Body of pancreas (tissue), 4 donors: ENCODE data around the gene SNX8. TPM values are rescaled to one million over a fixed set of nuclear protein-coding genes. Genes with fewer than 3 reads are reported as not detected.

ENCODE experiments used
- ATAC-seq: fragments of 150-250 bp; one replicate; pipeline ENCODE4 v1.9.1; 2016
- DNase-seq, 4 donors: peaks; one replicate each; pipeline ENCODE4 v3.0.0-alpha.2; 2019
- H3K27ac ChIP-seq, 4 donors: fragments of 200-600 bp; sonication (generic); 1 replicate in 3 of 4; 2 replicates in 1 of 4; pipeline versions ENCODE4 v1.5.1 to v1.6.1; 2016 to 2019; ENCODE audit warnings: mild to moderate bottlenecking in 1 of 4, mixed read lengths in 1 of 4, moderate library complexity in 1 of 4
- H3K27me3 ChIP-seq, 2 donors: fragments of 200-600 bp; sonication (generic); one replicate each; pipeline ENCODE4 v1.6.0; 2016; ENCODE audit warnings: mild to moderate bottlenecking in 1 of 2
- H3K36me3 ChIP-seq, 2 donors: fragments of 200-600 bp; sonication (generic); replicated peaks in 1 of 2; 2 replicates each; pipeline ENCODE4 v1.5.1; 2016; ENCODE audit warnings: low read depth in 2 of 2; ENCODE audit not compliant: insufficient read depth in 1 of 2
- H3K4me1 ChIP-seq: fragments of 200-600 bp; sonication (generic); one replicate; pipeline ENCODE4 v1.6.0; 2016
- H3K4me3 ChIP-seq, 2 donors: fragments of 200-600 bp; sonication (generic); 1 replicate in 1 of 2; 2 replicates in 1 of 2; pipeline ENCODE4 v1.5.1; 2016 to 2019
- H3K9me3 ChIP-seq, 3 donors: fragments of 200-600 bp; sonication (generic); 1 replicate in 2 of 3; 2 replicates in 1 of 3; pipeline ENCODE4 v1.5.1; 2016
- CTCF ChIP-seq, 7 experiments: fragments of 450-650 bp in 4 of 7; fragments of 200-600 bp in 3 of 7; sonication (generic) in 3 of 7; IDR thresholded peaks; one replicate each; pipeline ENCODE4 v1.5.1; 2016 to 2019; ENCODE audit warnings: antibody characterized with exemption in 7 of 7
- POLR2A ChIP-seq, 3 donors: fragments of 450-650 bp; IDR thresholded peaks; one replicate each; pipeline ENCODE4 v1.6.1; 2016; ENCODE audit warnings: antibody characterized with exemption in 3 of 3, mild to moderate bottlenecking in 2 of 3
- WGBS, 2 donors: methylation state at CpG; one replicate each; pipeline ENCODE4 v1.1.5; 2017; 5-methylcytosine and 5-hydroxymethylcytosine counted together
- intact Hi-C: fragments of 100-400 bp; cut with DNase I; formaldehyde crosslinking; loops from one replicate; pipeline ENCODE4 v1.15.1; 2023
- total RNA-seq, 2 donors: library from RNA; depleted of rRNA; stranded (reverse); fragments of >200 nt; gene quantifications; one replicate each; pipeline ENCODE4 v1.1.0, GENCODE V29; 2016

Gene SNX8
- total RNA-seq, 2 donors from 2014 or later: 5.3 to 6.2 TPM

- Histone ChIP-seq H3K4me3 (no peak overlapping the region), H3K27ac (no peak overlapping the region), H3K4me1 (peaks cover 6% of the 10 kb centered on the region), H3K36me3 (peaks cover 0 to 5% of the 10 kb centered on the region in 2 donors), H3K9me3 (no peaks in the 10 kb centered on the region), H3K27me3 (no peaks in the 10 kb centered on the region)
- TF ChIP-seq POLR2A (IDR thresholded peaks at IDR 0.05) (no peak), CTCF (IDR thresholded peaks at IDR 0.05) (no peak)
- DNase-seq: no peak
- WGBS, 2 donors: 91 to 92% methylated on average over 13 of the region's 13 CpGs
- intact Hi-C loops: no loop called here
- ATAC-seq: no peak
Observed at GRCh38 chr7:2225830-2226229, 88.4 kb downstream of the SNX8 start.

GRCh38 chr7:2225336-2225735 lies 88.9 kb downstream of the SNX8 start:
- no peak overlapping the region for H3K4me3 ChIP-seq
- WGBS, 2 donors: 81 to 84% methylated on average over 9 to 14 of the region's 14 CpGs
- peaks cover under 1% of the 10 kb centered on the region for H3K4me1 ChIP-seq
- no peaks in the 10 kb centered on the region for H3K9me3 ChIP-seq
- no peak for DNase-seq
- H3K27ac ChIP-seq: no peak overlapping the region
- H3K36me3 ChIP-seq: peaks cover 0 to 5% of the 10 kb centered on the region in 2 donors
- intact Hi-C loops: no loop called here
- no peaks in the 10 kb centered on the region for H3K27me3 ChIP-seq
- no peak for TF ChIP-seq CTCF (IDR thresholded peaks at IDR 0.05)
- no peak for TF ChIP-seq POLR2A (IDR thresholded peaks at IDR 0.05)
- no peak for ATAC-seq

- 70% methylated on average over 4 of the region's 4 CpGs; no CpG with 5 or more reads in 1 of the 2 donors for WGBS, 2 donors
- H3K36me3 ChIP-seq: peaks cover 0 to 5% of the 10 kb centered on the region in 2 donors
- H3K4me3 ChIP-seq: no peak overlapping the region
- intact Hi-C loops: no loop called here
- H3K4me1 ChIP-seq: no peaks in the 10 kb centered on the region
- no peaks in the 10 kb centered on the region for H3K9me3 ChIP-seq
- no peak for ATAC-seq
- H3K27me3 ChIP-seq: no peaks in the 10 kb centered on the region
- H3K27ac ChIP-seq: no peak overlapping the region
- TF ChIP-seq CTCF (IDR thresholded peaks at IDR 0.05) (no peak), POLR2A (IDR thresholded peaks at IDR 0.05) (no peak)
- DNase-seq: no peak
Observed at GRCh38 chr7:2224934-2225333, 89.3 kb downstream of the SNX8 start.

DNA sequence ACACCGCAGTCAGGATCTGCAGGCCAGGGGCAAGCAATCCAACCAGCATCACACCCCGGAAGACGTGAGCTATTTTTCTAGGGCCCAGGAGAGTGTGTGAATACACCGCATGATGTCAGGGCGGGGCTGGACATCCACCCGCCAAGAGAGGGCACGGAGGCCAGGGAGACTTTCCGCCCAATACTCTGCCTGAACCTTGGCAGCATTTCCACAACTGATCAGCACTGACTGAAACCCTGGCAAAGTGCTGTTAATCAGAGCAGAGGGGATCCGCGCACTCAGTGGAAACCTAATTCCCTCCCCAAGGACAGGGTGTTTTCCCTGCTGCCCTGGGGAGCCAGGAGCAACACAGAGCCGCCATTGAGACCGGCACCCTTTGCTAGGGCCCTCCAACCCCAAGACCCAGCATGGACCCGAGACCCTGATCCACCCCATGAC lies 89.7 kb downstream of the SNX8 start:
- Histone ChIP-seq H3K4me3 (no peak overlapping the region), H3K27me3 (no peaks in the 10 kb centered on the region), H3K27ac (no peak overlapping the region), H3K36me3 (peaks cover 0 to 5% of the 10 kb centered on the region in 2 donors), H3K4me1 (no peaks in the 10 kb centered on the region), H3K9me3 (no peaks in the 10 kb centered on the region)
- TF ChIP-seq CTCF (IDR thresholded peaks at IDR 0.05) (no peak), POLR2A (IDR thresholded peaks at IDR 0.05) (no peak)
- 88 to 100% methylated on average over 2 to 13 of the region's 13 CpGs for WGBS, 2 donors
- intact Hi-C loops: no loop called here
- no peak for DNase-seq
- no peak for ATAC-seq

- Histone ChIP-seq H3K4me1 (no peaks in the 10 kb centered on the region), H3K27me3 (no peaks in the 10 kb centered on the region), H3K4me3 (no peak overlapping the region), H3K27ac (no peak overlapping the region), H3K36me3 (peaks cover 0 to 5% of the 10 kb centered on the region in 2 donors), H3K9me3 (no peaks in the 10 kb centered on the region)
- DNase-seq (no peak), ATAC-seq (no peak)
- 91 to 98% methylated on average over 11 to 17 of the region's 17 CpGs for WGBS, 2 donors
- intact Hi-C loops: no loop called here
- no peak for TF ChIP-seq CTCF (IDR thresholded peaks at IDR 0.05)
- no peak for TF ChIP-seq POLR2A (IDR thresholded peaks at IDR 0.05)
Observed at GRCh38 chr7:2223321-2223720, 90.9 kb downstream of the SNX8 start.
